ENCODE data around the gene ZNRF1.

The ZNRF1 gene

DNA sequence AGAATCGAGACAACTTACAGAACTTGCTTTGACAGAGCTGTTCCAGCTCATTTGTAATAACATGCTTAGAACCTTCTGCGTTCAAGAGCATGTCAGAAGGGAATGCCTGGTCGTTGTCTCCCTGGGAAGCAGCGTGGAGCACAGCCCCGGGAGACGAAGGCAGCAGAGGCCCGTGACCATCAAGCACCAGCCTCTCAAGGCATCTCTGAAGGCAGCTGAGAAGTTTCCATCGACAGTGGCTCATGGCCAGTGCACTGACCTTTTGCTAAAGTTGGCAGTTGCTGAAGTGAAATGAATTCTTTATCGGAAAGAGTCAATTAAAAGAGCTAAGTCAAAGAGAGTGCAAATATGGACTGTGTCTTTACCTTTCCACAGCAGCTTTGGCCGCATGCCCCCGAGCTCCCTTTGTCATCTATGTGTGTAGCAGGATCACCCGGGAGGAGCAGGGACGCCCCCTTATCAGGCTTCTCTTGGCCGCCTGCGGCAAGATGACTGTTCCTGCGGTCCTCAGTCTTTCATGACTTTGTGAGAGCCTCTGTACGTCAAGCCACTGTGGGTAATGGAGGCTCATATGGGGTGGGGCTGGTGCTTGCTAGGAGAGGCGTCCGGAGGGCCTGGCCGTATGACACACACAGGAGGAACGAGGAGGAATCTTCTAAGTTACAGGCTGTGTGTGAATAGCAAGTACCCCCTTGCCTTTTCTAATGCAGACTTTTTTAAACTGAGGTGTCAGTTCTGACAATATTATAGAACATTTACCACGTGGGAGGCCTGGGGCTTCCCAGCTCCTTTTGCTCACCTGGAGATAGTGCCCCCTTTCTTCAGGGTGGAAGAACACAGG lies 63.5 kb downstream of the ZNRF1 start:
- no peak for DNase-seq

DNA sequence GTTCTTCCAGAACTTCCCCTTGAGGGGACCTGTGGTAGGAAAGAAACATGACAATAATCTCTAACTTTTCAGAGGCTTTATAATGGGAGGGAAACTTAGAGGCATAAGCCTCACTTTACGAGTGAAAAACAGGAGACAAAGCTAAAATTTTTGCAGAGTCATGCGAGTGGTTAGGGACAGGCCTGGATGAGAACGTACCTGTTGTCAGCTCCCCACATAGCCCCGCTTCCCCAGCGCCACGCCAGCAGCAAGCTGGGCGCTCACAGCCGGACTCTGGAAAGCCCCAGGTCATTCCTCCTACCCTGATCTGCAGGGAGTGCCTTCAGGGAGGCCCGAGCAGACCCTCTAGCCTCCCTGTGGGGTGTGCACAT lies 64.1 kb downstream of the ZNRF1 start:
- DNase-seq = no peak

DNA sequence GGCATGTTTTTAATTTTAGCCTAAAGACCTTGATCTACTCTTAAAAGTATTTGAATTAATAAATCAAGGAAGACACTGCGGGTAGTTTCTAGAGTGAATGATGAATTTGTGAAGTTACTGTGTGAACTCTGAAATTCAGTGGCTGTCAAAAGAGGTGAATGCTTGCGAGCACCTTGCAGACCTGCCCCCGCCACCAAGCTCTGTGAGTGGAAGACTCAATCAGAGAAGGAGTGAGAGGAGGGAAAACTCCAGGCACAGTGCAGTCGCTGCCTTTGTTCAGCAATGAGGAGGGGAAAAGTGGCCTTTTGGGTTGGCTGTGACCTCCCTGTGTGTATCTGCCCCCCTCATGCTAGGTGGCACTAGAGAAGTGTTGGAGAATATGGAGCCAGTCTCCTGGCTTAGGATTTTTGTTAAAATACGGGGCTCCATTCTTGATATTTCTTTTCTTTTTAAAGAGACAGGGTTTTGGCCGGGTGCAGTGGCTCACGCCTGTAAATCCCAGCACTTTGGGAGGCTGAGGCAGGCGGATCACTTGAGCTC lies 64.8 kb downstream of the ZNRF1 start:
- no peak for DNase-seq

DNA sequence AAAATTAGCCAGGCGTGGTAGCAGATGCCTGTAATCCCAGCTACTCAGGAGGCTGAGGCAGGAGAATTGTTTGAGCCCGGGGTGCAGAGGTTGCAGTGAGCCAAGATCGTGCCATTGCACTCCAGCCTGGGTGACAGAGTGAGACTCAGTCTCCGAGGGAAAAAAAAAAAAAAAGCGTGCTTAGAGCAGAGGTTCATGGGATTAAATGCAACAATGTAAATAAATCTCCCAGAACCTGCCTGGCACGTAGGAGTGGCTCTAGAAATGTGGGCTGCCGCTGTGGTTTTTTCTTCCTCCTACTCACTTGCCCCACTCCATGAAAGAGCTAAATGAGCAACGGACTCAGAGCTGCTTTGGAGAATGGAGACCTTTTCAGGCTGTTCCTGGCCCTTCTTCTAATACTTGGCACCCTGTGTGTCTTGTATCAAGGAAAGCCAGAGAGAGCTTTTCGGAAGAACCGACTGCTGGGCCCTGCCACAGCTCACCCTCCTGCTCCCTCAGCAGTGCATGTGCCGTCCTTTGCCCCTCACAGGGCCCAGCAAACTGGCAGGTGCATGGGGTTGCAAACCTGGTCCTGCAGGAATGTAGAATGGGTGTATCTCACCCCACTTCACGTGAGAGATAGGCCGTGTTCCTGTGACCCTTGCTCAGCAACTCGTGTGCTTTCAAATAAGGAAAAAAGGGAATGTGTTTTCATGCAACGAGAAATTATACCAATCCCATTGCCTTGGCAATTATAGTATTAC lies 65.8 kb downstream of the ZNRF1 start:
- no peak for DNase-seq

DNA sequence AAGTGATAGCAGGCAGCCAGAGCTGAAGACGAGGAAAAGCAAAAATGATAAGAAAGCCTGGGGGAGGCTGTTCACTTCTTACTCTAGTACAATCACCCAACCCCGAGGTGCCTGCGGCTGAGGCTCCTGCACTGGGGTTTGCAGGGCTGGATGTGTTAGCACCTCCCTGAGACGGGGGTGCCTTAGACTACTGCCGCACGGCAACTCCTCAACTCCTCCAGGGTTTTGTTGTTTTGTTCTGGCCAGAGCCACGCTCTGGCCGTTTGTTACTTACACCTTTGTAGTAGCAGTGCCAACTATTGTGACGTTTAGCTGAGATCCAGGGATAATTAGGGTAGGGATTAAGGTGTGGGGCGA lies 66.3 kb downstream of the ZNRF1 start:
- no peak for DNase-seq

DNA sequence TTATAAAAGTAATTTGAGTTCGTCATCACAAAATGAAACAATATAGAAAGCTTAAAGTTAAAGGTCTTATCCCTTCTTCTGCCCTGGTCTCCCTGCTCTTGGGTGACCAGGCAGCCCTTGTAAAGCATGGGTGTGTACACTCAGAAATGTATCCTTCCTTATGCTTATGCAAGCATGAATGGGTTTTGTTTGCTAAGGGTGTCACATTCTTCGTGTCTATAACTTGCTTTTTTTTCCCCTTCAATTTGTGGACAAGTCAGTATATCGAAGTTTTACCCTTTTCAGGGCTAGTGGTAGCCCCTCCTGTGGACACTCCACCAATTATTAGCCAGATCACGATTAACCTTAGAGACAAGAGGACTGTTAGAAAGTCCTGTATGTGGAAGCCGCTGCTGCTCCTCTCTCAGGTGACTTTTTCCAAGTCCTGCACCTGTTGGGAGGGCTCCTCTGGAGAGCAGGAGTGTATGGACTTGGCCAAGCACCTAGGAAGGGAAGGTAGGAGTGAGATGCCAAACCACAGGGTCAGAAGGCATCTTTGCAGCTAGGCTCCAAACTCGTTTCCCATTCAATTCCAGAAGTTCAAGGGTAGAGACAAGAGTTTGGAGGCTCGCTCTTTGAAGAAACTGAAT lies 66.8 kb downstream of the ZNRF1 start:
- no peak for DNase-seq

DNA sequence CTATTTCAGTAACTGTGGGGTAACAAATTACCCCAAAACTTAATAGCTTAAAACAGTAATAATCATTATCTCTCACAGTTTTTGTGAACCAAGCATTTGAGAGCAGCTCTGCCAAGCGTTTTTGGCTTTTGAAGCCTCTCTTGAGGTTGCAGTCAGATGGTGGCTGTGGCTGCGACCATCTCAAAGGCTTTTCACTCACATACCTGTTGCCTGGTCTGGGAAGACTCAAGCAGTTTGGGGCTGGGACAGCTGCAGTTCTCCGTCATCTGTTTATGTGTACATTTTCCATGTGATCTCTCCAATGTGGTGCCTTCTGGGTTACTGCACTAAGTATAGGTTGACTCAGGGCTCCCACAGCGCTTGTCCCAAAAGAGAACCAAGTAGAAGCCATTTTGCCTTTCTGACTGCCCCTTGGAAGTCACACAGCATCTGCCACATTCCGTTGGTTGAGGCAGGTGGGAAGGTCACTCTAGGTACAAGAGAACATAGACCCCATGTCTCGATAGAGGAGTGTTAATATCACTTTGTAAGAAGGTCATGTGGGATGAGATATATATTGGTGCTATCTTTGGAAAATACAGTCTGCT lies 68.1 kb downstream of the ZNRF1 start:
- no peak for DNase-seq

DNA sequence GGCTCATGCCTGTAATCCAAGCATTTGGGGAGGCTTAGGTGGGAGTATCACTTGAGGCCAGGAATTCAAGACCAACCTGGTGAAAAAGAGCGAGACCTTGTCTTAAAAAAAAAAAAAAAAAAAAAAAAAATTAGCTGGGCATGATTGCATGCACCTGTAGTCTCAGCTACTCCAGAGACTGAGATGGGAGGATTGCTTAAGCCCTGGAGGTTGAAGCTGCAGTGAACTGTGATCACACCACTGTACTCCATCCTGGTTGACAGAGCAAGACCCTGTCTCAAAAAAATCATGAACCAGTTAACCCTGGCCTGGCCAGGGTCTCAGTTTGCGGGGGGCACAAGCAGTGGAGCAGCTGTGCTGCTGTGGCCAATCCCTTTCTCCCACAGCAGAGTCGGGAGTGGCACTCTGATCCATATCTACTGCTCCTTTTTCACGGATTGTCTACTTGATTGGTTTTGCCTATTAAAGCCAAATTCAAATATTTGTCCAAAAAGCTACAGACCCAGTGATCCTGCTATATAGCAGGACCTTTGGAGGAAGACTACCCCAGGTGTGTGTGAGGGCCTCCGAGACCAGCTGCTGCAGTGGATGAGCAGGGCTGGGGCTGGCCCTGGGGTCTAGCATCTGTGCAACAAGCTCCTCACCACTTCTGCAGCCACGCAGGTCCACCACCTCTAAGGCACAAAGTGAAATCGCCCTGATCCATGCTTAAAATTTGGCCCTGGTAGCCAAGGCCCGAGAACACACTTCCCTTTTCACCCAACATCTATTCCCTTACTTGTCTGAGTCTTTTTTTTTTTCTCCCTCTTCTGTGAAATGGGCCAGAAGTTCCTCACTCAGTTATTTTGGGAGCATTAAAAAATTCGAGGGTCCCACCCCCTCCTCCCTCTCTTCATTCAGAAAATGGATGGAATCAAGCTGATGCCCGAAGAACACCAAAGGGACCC lies 69.5 kb downstream of the ZNRF1 start:
- no peak for DNase-seq

DNA sequence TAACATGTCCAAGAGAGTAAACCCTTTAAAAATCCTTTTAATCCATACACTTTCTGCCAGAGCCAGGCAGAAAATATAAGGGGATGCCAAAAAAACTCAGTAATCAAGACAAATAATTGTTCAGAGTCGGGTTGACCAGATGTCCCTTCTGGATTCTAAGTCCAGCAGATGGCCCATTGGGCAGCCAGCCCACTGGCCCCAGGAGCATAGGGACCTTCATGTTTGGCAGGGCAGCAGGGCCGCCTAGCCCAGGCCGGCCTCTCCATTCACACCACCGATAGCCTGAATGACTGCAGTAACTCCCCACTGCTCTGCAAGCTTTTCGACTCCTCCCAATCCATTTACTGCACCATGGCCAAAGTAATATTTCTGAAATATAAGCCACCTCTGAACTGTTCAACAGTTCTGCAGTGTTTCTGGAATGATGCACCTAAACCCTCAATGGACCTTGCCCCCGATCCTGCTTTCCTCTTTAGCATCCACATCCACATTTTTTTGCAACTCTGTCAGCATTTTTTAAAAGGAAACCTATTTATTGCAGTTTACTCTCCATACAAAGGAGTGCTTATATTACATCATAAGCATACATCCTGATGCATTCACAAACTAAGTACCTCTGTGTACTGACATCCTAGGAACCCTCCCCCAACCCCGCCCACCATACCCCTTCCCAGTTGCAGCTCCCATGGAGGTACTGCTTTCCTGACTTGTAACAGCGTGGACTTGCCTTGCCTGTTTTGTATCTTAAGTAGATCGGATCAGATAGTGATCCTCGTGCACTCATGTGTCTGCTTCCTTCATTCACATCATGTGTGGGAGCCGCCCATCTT lies 71.4 kb downstream of the ZNRF1 start:
- no peak for DNase-seq

DNA sequence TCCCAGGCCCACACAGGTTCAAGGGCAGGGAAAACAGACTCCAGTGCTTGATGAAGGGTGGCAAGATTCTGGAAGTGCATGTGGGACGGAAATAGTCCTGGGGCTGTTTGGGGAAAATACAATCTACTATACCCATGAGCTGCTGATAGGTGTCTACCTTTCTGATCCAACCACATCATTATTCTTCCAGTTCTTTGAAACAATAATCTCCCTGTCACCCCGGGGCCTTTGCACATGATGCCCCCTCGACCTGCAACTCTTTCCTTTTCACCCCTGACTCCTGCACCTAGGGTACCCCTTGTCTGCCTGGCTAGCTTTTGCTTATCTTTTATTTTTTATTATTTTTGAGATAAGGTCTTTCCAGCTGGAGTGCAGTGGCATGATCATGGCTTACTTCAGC lies 72.8 kb downstream of the ZNRF1 start:
- no peak for DNase-seq

DNA sequence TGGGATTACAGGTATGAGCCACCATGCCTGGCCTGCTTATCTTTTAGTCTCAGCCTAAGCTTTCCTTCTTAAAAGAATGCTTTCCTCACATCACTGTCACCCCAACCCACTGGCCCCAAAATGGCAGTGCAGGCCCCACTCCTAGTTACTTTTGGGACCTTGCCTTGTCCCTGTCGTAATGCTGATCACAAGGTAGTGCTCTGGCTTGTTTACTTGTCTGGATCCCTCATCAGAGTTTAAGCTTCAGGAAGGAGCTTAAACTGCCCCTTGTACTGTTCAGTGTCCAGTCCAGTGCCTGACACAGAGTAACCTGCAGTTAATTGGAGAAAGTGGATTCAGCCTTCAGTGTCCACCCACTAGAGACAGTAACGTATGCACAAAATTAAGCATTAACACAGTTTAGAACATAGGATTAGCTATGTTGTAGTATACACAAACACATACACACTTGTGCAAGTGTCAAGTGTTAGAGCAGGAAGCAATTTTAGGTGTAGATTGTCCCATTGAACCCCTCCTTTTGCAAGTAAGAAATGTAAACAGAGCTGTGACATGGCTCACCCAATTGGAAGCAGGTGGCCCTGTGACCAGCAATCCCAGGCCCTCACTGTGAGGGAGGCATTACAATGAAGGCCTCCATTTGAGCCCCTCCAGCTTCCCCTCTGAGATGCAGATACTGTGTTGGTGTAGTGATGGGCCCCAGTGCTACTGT lies 73.6 kb downstream of the ZNRF1 start:
- DNase-seq = no peak

DNA sequence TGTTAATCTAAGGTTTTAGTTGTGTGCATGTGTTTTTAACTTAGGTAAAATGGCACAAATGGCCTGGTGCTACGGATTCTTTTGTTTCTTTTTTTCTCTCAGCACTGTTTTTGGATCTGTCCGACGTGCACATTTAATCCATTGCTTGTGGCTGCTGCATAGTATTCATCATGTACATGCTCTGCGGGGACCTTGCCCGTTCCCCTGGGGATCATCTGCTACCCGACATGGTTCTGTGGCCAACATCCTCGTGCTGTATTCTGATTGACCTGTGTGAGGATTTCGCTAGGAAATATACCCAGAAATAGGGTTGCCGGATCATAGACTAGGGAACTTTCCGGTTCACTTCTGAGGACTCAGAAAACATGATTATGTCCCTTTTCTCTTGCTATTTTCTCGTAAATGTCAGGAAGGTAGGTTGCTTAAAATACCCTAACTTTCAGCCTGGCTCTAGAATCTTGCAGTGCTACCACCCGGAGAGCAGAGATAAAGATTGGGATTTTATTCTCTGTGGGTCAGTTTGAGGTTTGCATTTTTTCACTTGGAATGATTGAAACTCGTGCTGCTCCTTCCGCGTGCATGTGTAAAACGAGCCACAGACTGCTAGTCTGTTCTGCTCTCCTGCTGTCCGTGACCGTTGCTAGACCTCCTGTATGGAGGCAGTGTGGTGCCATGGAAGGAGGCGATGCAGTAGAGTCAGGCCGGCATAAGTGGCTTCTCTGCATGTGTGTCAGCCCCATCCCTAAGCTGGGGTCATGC lies 74.9 kb downstream of the ZNRF1 start:
- DNase-seq = peak; percentile 40

DNA sequence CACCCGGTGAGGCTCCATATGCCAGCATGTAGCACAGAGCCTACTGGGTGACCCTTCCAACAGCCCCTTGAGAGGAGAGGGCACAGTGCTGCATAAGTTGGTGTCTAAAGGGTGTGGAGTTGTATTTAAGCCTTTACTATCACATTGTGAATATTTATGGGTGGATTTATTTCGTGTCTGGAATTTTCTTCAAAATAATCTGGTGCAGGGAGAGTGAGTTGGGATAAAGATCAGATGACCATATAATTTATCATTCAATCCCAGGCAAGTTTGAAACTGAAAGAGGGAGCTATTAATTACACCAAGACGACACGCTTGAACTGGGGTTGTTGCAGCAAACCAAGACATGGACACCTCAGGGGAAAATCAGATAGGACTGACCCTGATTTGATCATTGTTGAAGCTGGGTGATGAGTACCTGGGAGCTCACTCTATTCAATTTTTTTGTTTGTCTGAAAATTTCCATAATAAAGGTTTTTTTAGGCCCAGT lies 75.5 kb downstream of the ZNRF1 start:
- DNase-seq = no peak

DNA sequence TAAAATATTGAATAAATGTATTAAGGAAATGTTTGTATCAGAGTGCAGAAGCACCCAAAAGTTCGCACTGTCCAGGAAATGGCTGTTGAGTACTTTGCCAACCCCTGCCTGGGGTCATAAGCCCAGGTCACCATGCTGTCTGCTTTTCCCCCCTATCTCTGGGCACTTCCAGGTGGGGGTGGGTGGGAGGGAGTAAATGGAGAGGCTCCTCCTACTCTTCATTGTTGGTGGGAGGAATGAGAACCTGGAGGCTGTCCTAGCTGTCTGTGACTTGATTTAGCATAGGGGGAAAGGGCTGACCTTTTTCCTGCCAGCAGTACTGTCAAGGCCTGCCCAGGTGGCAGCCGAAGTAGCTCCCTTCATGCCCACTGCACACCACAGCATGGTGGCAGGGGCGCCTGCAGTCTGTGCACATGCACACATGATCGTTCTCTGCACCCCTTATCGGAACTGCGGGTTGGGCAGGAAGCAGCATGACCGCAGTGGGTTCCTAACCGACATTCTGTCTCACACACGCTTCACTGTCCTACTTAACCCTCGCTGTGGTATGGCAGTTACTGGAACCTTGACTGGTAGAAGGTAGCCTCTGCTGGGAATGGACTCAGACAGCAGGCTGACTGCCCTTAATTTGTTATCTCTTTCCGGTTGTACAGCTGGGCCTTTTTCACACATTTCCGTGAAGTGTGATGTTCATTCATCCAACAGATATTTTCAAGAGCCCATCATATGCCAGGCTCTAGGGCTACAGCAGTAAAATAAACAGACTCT lies 76.3 kb downstream of the ZNRF1 start:
- no peak for DNase-seq

DNA sequence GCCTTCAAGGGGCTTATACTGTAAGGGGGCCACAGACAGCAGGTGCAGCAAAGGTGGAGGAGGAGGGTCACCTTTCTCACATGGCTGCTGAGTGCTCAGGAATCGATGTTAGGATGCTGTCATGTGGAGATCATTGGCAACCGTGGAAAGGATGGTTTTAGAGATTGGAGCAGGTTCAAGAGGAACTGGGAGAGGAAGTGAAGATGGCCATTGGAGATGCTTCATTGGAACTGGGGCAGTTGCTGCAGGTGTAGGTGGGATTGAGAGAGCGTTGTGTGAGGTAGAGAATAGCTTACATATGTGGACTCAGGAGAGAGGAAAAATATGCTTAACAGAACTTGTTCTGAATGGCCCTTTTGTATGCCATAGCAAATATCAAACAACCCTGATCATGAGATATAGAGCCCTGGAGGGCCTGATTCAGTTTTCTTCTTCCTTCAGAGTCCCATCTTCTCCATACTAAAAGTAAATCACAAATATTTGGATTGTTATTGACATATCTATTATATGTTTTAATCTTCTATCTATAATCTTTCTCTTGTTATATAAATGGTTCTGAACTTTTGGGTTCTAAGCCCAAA lies 77.0 kb downstream of the ZNRF1 start:
- DNase-seq = no peak

DNA sequence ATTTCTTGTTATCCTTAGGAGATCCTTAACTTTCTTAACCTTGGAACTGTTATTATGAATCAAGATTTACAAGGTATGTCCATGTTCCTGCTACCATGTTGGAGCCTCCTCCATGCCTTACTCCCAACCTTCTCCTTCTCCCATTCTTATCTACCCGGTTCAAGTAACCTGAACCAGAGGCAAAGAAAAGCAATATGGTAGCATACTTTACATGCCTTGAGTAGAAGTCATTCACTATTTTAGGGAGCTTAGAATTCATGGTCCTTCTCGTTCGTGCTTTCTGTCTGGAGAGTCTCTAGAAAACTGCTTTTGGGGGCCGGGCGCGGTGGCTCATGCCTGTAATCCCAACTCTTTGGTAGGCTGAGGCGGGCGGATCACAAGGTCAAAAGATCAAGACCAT lies 80.1 kb downstream of the ZNRF1 start:
- no peak for DNase-seq

DNA sequence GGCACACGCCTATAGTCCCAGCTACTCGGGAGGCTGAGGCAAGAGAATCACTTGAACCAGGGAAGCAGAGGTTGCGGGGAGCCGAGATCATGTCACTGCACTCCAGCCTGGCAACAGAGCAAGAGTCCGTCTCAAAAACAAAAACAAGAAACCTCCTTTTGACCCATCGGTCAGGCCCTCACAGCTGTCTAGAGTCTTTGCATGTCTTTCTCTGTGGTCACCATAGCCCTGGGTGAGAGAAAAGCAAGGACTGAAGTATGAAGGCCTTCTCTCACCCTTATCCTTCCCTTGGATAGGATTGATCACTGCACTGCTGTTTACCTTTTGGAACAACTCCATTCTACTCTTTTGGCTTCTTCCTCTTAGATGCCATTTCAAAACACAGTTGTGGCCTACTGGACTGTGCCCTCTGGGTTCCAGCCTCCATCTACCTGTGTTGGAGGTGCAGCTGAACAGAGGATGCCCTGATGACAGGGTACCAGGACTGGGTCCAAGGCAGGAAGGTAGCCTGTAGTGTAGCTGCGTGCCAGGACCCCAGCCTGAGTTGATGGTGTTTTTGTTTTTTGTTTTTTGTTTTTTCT lies 80.6 kb downstream of the ZNRF1 start:
- DNase-seq = no peak

All from fibroblast of skin of scalp (primary cell).